Prostate gland (tissue), 2 donors: ENCODE measurements around the gene STAMBP. TPM values are rescaled to one million over a fixed set of nuclear protein-coding genes. Genes with fewer than 3 reads are reported as not detected.
A peak's percentile ranks its signal among the peaks of the same experiment; 100 is the strongest.
"Not testable (repeated sequence)": the region's sequence is repeated elsewhere in the genome, so short reads cannot be mapped to it uniquely, and the experiment has no call there.

Experiments used
- DNase-seq: peaks from one replicate; pipeline ENCODE4 v3.0.0-alpha.2; 2019; ENCODE audit warnings: low spot score
- H3K27ac ChIP-seq, 2 donors: fragments of 200-600 bp; sonication (generic); 2 replicates each; pipeline ENCODE4 v1.5.1; 2017 to 2019
- H3K27me3 ChIP-seq: fragments of 200-600 bp; sonication (generic); replicated peaks from 2 replicates; pipeline ENCODE4 v1.5.1; 2019; ENCODE audit not compliant: insufficient read depth
- H3K36me3 ChIP-seq, 2 donors: fragments of 200-600 bp; sonication (generic); 1 replicate in 1 of 2; 2 replicates in 1 of 2; pipeline versions ENCODE4 v1.5.1 to v1.8.1; 2017 to 2019
- H3K4me1 ChIP-seq: fragments of 200-600 bp; sonication (generic); replicated peaks from 2 replicates; pipeline ENCODE4 v1.5.1; 2019
- H3K4me3 ChIP-seq, 2 donors: fragments of 200-600 bp; sonication (generic); 2 replicates each; pipeline ENCODE4 v1.5.1; 2017 to 2019
- H3K9me3 ChIP-seq: fragments of 200-600 bp; sonication (generic); 2 replicates; pipeline ENCODE4 v1.5.1; 2017
- CTCF ChIP-seq, 4 experiments: fragments of 200-600 bp in 2 of 4; fragments of 450-650 bp in 2 of 4; sonication (generic) in 2 of 4; IDR thresholded peaks; 1 replicate in 3 of 4; 2 replicates in 1 of 4; pipeline ENCODE4 v1.5.1; 2016 to 2019; ENCODE audit warnings: antibody characterized with exemption in 4 of 4, mild to moderate bottlenecking in 2 of 4, moderate library complexity in 2 of 4
- POLR2A ChIP-seq: fragments of 450-650 bp; IDR thresholded peaks from one replicate; pipeline ENCODE4 v1.6.1; 2016; ENCODE audit warnings: antibody characterized with exemption, mild to moderate bottlenecking
- POLR2AphosphoS5 ChIP-seq: sonication (generic); formaldehyde crosslinking; IDR thresholded peaks from one replicate; pipeline ENCODE4 v1.6.1; 2017; ENCODE audit warnings: antibody characterized with exemption
- WGBS: methylation state at CpG from one replicate; pipeline ENCODE4 v1.1.5; 2018; 5-methylcytosine and 5-hydroxymethylcytosine counted together
- intact Hi-C: fragments of 100-400 bp; cut with DNase I; formaldehyde crosslinking; loops from one replicate; pipeline ENCODE4 v1.14.2; 2022
- total RNA-seq, 2 donors: library from RNA; depleted of rRNA; stranded (reverse); fragments of >200 nt; gene quantifications; one replicate each; pipeline ENCODE4 v1.1.0, GENCODE V29; 2016

STAMBP gene
- total RNA-seq, 2 donors from 2014 or later = 45.9 to 56.6 TPM

GRCh38 chr2:73886357-73886756 is 57.6 kb downstream of the STAMBP start:
- H3K27me3 ChIP-seq = no peaks in the 10 kb centered on the region
- H3K9me3 ChIP-seq = no peaks in the 10 kb centered on the region
- no peaks in the 10 kb centered on the region for H3K36me3 ChIP-seq
- intact Hi-C loops = no loop called here
- no peak for DNase-seq
- H3K4me1 ChIP-seq = no peaks in the 10 kb centered on the region
- WGBS = 83% methylated on average over 4 of the region's 4 CpGs
- no peak overlapping the region for H3K4me3 ChIP-seq
- TF ChIP-seq POLR2AphosphoS5 = no peak
- TF ChIP-seq POLR2A = no peak
- no peak for TF ChIP-seq CTCF (IDR thresholded peaks at IDR 0.05)
- H3K27ac ChIP-seq = no peak overlapping the region

- WGBS = 71% methylated on average over 11 of the region's 11 CpGs
- not testable (repeated sequence) for H3K36me3 ChIP-seq
Observed at GRCh38 chr2:73887596-73888353, 59.0 kb downstream of the STAMBP start.

GRCh38 chr2:73888388-73888787 is 59.6 kb downstream of the STAMBP start:
- H3K27me3 ChIP-seq = no peaks in the 10 kb centered on the region
- 58% methylated on average over 2 of the region's 2 CpGs for WGBS
- intact Hi-C loops = no loop called here
- H3K9me3 ChIP-seq = no peaks in the 10 kb centered on the region
- H3K4me3 ChIP-seq = no peak overlapping the region
- H3K36me3 ChIP-seq = no peaks in the 10 kb centered on the region
- no peak for DNase-seq
- TF ChIP-seq POLR2A (no peak), POLR2AphosphoS5 (no peak), CTCF (IDR thresholded peaks at IDR 0.05) (no peak)
- H3K27ac ChIP-seq = no peak overlapping the region
- no peaks in the 10 kb centered on the region for H3K4me1 ChIP-seq

More at GRCh38 chr2:73887596-73888353, 59.0 kb downstream of the STAMBP start:
- DNase-seq, intact Hi-C loops, H3K4me3 ChIP-seq, H3K27ac ChIP-seq, H3K27me3 ChIP-seq, H3K4me1 ChIP-seq, H3K9me3 ChIP-seq: not testable (repeated sequence)

GRCh38 chr2:73889206-73889605 is 60.4 kb downstream of the STAMBP start:
- H3K4me1 ChIP-seq = no peaks in the 10 kb centered on the region
- TF ChIP-seq POLR2A (no peak), POLR2AphosphoS5 (no peak), CTCF (IDR thresholded peaks at IDR 0.05) (no peak)
- intact Hi-C loops = no loop called here
- DNase-seq = no peak
- H3K36me3 ChIP-seq = no peaks in the 10 kb centered on the region
- WGBS = 57% methylated on average over 5 of the region's 5 CpGs
- no peak overlapping the region for H3K4me3 ChIP-seq
- no peak overlapping the region for H3K27ac ChIP-seq
- H3K9me3 ChIP-seq = no peaks in the 10 kb centered on the region
- H3K27me3 ChIP-seq = no peaks in the 10 kb centered on the region

- peak overlapping the region; percentile 30 to 58 for H3K27ac ChIP-seq
- H3K36me3 ChIP-seq = no peaks in the 10 kb centered on the region
- no peaks in the 10 kb centered on the region for H3K27me3 ChIP-seq
- H3K4me1 ChIP-seq = no peaks in the 10 kb centered on the region
- no peaks in the 10 kb centered on the region for H3K9me3 ChIP-seq
- no peak for DNase-seq
- intact Hi-C loops = loop anchor here (5.0 kb wide), 1 partner anchor 53 kb away; no protein-coding TSS in a partner anchor
- no peak overlapping the region for H3K4me3 ChIP-seq
- 60% methylated on average over 8 of the region's 9 CpGs for WGBS
- TF ChIP-seq POLR2AphosphoS5 = no peak
Observed at GRCh38 chr2:73890301-73891092, 61.7 kb downstream of the STAMBP start.
